Activated CD4-positive, alpha-beta T cell treated with anti-CD3 and anti-CD28 coated beads, Interleukin-2, amount 10 ng/mL, durations not matched to agents 7 days and 5 days (primary cell): Measurements from ENCODE around the gene WDR31. TPM values are rescaled to one million over a fixed set of nuclear protein-coding genes. Genes with fewer than 3 reads are reported as not detected.

Experiments
- CTCF ChIA-PET: fragments of 350-600 bp; sonication (Branson Sonifier 250); formaldehyde crosslinking; loops from one replicate; lab custom pipeline; 2021; ENCODE audit warnings: antibody characterized with exemption; lab: Charles Lee
- POLR2A ChIA-PET: fragments of 350-600 bp; sonication (Branson Sonifier 250); formaldehyde crosslinking; loops from one replicate; lab custom pipeline; 2021; ENCODE audit warnings: antibody characterized with exemption; lab: Charles Lee
- DNase-seq: peaks from one replicate; pipeline ENCODE4 v3.0.0-alpha.2; 2020
- H3K27ac Mint-ChIP-seq: one replicate; pipeline ENCODE4 v1.8.0; 2021; ENCODE audit warnings: mild to moderate bottlenecking, moderate library complexity, mixed read lengths
- H3K27me3 Mint-ChIP-seq: one replicate; pipeline ENCODE4 v1.8.0; 2021; ENCODE audit warnings: mixed read lengths
- H3K36me3 Mint-ChIP-seq: one replicate; pipeline ENCODE4 v1.8.0; 2021; ENCODE audit warnings: low read depth, mixed read lengths
- H3K4me1 Mint-ChIP-seq: one replicate; pipeline ENCODE4 v1.8.0; 2021; ENCODE audit warnings: mixed read lengths
- H3K4me3 Mint-ChIP-seq: one replicate; pipeline ENCODE4 v1.8.0; 2021; ENCODE audit warnings: mild to moderate bottlenecking, moderate library complexity, mixed read lengths
- H3K9me3 Mint-ChIP-seq: one replicate; pipeline ENCODE4 v1.8.0; 2021; ENCODE audit warnings: mixed read lengths
- total RNA-seq, 2 experiments: library from RNA; stranded (reverse); gene quantifications; one replicate each; pipeline ENCODE4 v1.2.3, GENCODE V29; 2021

The WDR31 gene
- total RNA-seq, 2 experiments from 2014 or later: 0.55 to 0.87 TPM

DNA sequence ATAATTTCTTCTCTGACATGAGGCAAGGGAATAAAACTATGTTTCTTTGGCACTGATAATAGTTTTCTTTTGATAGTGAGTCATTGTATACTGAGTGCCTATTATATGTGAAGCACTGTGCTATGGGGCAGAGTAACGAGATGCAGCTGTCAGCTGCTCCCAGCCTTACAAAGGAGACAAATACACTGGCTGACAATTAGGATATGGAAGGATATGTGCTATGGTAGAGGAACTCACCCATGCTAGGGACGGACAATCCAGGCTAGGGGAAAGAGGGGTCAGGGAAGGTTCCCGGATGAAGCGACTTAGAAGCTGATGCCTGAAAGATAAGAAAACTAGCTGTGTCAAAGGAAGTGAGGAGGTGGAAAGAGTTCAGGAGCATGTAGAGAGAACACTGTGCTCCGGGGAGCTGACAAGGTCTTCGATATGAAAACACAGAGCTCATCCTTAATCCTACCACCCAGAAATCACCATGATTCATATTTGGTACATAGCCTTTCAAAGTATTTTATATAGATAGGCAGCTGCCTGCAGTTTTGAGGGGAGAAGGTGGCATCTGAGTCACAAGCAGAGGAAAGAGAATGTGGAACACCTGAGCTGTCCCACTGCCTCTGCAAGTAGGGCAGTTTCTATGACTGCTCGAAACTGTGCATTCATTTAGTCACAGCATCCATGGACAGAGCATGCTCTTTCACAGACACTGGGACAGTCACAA, 21.4 kb upstream of the WDR31 start:
- no peak overlapping the region for H3K27ac Mint-ChIP-seq
- H3K9me3 Mint-ChIP-seq: no peaks in the 10 kb centered on the region
- no peak overlapping the region for H3K4me3 Mint-ChIP-seq
- CTCF ChIA-PET: interaction anchor here (0.8 to 1.4 kb wide), 4 partner anchors 9 to 24 kb away, joined by 3 to 6 read pairs (median 4); no protein-coding TSS in a partner anchor
- no peak for DNase-seq
- peaks cover 3% of the 10 kb centered on the region for H3K36me3 Mint-ChIP-seq
- no peaks in the 10 kb centered on the region for H3K27me3 Mint-ChIP-seq
- POLR2A ChIA-PET: no interaction called here
- no peaks in the 10 kb centered on the region for H3K4me1 Mint-ChIP-seq

DNA sequence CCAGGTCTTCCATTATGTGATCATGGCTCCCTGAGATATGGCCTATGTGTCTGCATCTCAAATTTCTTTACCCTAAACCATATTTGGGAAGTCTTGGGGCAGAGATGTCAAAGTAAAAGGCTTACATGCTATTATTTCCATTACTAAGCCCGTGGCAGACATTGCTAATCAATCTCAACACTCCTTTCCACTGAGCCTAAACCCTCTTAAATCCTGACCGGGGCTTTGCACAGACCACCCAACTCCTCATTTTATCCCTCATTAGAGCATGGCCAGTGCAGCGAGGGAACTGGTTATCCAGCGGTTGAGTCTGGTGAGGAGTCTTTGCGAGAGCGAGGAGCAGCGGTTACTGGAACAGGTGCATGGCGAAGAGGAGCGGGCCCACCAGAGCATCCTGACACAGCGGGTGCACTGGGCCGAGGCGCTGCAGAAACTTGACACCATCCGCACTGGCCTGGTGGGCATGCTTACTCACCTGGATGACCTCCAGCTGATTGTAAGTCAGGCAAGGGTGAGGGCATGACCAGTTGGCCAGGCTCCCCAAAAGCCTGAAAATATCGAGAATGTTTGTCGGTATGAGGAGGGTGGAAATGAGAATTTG, 20.3 kb upstream of the WDR31 start:
- H3K27ac Mint-ChIP-seq: no peak overlapping the region
- no peaks in the 10 kb centered on the region for H3K4me1 Mint-ChIP-seq
- no peak overlapping the region for H3K4me3 Mint-ChIP-seq
- ChIA-PET CTCF (interaction anchor here (1.3 to 1.4 kb wide), 2 partner anchors 8 to 25 kb away, joined by 3 read pairs; no protein-coding TSS in a partner anchor), POLR2A (no interaction called here)
- DNase-seq: no peak
- no peaks in the 10 kb centered on the region for H3K27me3 Mint-ChIP-seq
- peaks cover 3% of the 10 kb centered on the region for H3K36me3 Mint-ChIP-seq
- no peaks in the 10 kb centered on the region for H3K9me3 Mint-ChIP-seq

GRCh38 chr9:113359385-113359784, 19.3 kb upstream of the WDR31 start:
- Mint-ChIP-seq H3K27ac (no peak overlapping the region), H3K36me3 (peaks cover 3% of the 10 kb centered on the region), H3K27me3 (no peaks in the 10 kb centered on the region), H3K9me3 (no peaks in the 10 kb centered on the region), H3K4me3 (no peak overlapping the region), H3K4me1 (no peaks in the 10 kb centered on the region)
- POLR2A ChIA-PET: interaction anchor here (0.5 kb wide), 1 partner anchor 56 kb away, joined by 3 read pairs; no protein-coding TSS in a partner anchor
- CTCF ChIA-PET: interaction anchor here (1.2 to 1.3 kb wide), 2 partner anchors 9 kb away, joined by 3 to 6 read pairs; partner anchors contain the start of gene BSPRY
- DNase-seq: no peak

DNA sequence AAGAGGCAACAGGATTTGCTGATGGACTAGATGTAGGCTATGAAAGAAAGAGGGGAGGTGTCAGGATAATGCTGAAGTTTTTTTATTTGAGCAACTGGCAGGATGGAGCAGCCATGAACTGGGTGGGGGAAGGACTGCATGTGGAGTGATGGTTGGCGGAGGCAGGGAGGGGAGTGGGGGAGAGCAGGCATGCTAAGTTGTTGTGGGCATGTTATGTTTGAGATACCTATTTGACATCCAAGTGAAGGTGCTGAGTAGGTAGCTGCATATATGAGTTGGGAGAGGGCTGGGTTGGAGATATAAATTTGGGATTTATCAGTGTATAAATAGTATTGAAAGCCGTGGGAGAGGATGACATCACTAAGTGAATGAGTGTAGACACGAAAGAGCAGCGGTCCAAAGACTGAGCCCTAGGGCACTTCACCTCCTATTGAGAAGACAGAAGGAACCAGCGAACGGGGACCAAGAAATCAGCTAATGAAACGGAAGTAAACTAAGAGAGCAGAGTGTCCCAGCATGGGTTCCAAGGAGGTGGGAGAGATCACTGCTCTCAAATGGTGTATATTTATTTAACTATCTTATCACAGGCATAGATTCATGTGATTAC, 16.7 kb upstream of the WDR31 start:
- H3K4me1 Mint-ChIP-seq: no peaks in the 10 kb centered on the region
- peaks cover 3% of the 10 kb centered on the region for H3K36me3 Mint-ChIP-seq
- peaks cover 10% of the 10 kb centered on the region for H3K27me3 Mint-ChIP-seq
- ChIA-PET POLR2A (no interaction called here), CTCF (interaction anchor here (1.2 kb wide), 1 partner anchor 18 kb away, joined by 3 read pairs; no protein-coding TSS in a partner anchor)
- H3K27ac Mint-ChIP-seq: no peak overlapping the region
- no peak for DNase-seq
- H3K9me3 Mint-ChIP-seq: no peaks in the 10 kb centered on the region
- no peak overlapping the region for H3K4me3 Mint-ChIP-seq

GRCh38 chr9:113355040-113355596, 15.0 kb upstream of the WDR31 start:
- Mint-ChIP-seq H3K27me3 (peaks cover 17% of the 10 kb centered on the region), H3K36me3 (peaks cover 4% of the 10 kb centered on the region), H3K9me3 (no peaks in the 10 kb centered on the region), H3K4me3 (no peak overlapping the region), H3K27ac (no peak overlapping the region), H3K4me1 (peaks cover 14% of the 10 kb centered on the region)
- ChIA-PET POLR2A (no interaction called here), CTCF (interaction anchor here (0.7 to 1.2 kb wide), 2 partner anchors 11 to 133 kb away, joined by 3 read pairs; no protein-coding TSS in a partner anchor)
- DNase-seq: no peak

GRCh38 chr9:113352411-113352810, 12.3 kb upstream of the WDR31 start:
- Mint-ChIP-seq H3K36me3 (peaks cover 1% of the 10 kb centered on the region), H3K9me3 (no peaks in the 10 kb centered on the region), H3K27ac (no peak overlapping the region), H3K27me3 (peaks cover 23% of the 10 kb centered on the region), H3K4me3 (no peak overlapping the region), H3K4me1 (peaks cover 30% of the 10 kb centered on the region)
- no peak for DNase-seq
- POLR2A ChIA-PET: interaction anchor here (0.6 kb wide), 1 partner anchor 14 kb away, joined by 3 read pairs; no protein-coding TSS in a partner anchor
- CTCF ChIA-PET: interaction anchor here (0.6 to 5.2 kb wide), 4 partner anchors 11 to 49 kb away, joined by 3 to 34 read pairs (median 18); partner anchors contain the start of genes ALAD and WDR31

GRCh38 chr9:113352006-113352405, 11.9 kb upstream of the WDR31 start:
- Mint-ChIP-seq H3K4me1 (peaks cover 33% of the 10 kb centered on the region), H3K27ac (no peak overlapping the region), H3K4me3 (no peak overlapping the region), H3K9me3 (no peaks in the 10 kb centered on the region), H3K27me3 (peaks cover 26% of the 10 kb centered on the region), H3K36me3 (peaks cover 1% of the 10 kb centered on the region)
- CTCF ChIA-PET: interaction anchor here (0.6 to 5.2 kb wide), 5 partner anchors 11 to 138 kb away, joined by 3 to 34 read pairs (median 6); partner anchors contain the start of genes ALAD and WDR31
- POLR2A ChIA-PET: no interaction called here
- DNase-seq: no peak

DNA sequence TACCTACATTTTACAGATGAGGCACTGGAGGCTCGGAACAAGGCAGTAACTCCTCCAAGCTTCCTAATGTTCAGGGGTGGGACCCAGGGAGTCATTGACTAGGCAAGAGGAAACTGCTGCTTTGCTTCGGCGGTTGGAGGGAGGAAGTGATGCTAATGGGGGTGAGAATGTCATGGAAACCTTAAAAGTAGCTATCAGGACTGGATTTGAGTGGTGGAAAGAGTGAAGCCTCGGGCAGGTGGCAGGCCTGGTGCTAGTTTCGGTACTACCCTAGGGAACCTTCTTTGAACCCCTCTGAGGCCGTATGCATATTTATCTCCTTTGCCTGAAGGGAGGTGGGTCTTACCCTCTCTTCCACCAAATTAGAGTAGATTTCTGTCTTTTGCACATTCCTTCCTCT, 10.9 kb upstream of the WDR31 start:
- POLR2A ChIA-PET: interaction anchor here (0.7 kb wide), 1 partner anchor 11 kb away, joined by 6 read pairs; no protein-coding TSS in a partner anchor
- peak overlapping the region; percentile 78 for H3K4me3 Mint-ChIP-seq
- CTCF ChIA-PET: interaction anchor here (0.9 to 5.2 kb wide), 8 partner anchors 8 to 86 kb away, joined by 3 to 34 read pairs (median 6); partner anchors contain the start of genes ALAD and WDR31
- peaks cover 1% of the 10 kb centered on the region for H3K36me3 Mint-ChIP-seq
- peaks cover 33% of the 10 kb centered on the region for H3K4me1 Mint-ChIP-seq
- no peaks in the 10 kb centered on the region for H3K9me3 Mint-ChIP-seq
- no peak for DNase-seq
- H3K27ac Mint-ChIP-seq: no peak overlapping the region
- H3K27me3 Mint-ChIP-seq: peaks cover 26% of the 10 kb centered on the region

GRCh38 chr9:113350107-113350661, 10.1 kb upstream of the WDR31 start:
- DNase-seq: no peak
- peak overlapping the region; percentile 52 for H3K27ac Mint-ChIP-seq
- peaks cover 1% of the 10 kb centered on the region for H3K36me3 Mint-ChIP-seq
- ChIA-PET CTCF (interaction anchor here (0.7 to 5.2 kb wide), 9 partner anchors 9 to 77 kb away, joined by 3 to 34 read pairs (median 6); partner anchors contain the start of genes ALAD, CDC26, PRPF4 and WDR31), POLR2A (interaction anchor here (0.6 kb wide), 1 partner anchor 190 kb away, joined by 3 read pairs; no protein-coding TSS in a partner anchor)
- H3K4me3 Mint-ChIP-seq: peak overlapping the region; percentile 78
- no peaks in the 10 kb centered on the region for H3K9me3 Mint-ChIP-seq
- H3K27me3 Mint-ChIP-seq: peaks cover 26% of the 10 kb centered on the region
- H3K4me1 Mint-ChIP-seq: peaks cover 35% of the 10 kb centered on the region

DNA sequence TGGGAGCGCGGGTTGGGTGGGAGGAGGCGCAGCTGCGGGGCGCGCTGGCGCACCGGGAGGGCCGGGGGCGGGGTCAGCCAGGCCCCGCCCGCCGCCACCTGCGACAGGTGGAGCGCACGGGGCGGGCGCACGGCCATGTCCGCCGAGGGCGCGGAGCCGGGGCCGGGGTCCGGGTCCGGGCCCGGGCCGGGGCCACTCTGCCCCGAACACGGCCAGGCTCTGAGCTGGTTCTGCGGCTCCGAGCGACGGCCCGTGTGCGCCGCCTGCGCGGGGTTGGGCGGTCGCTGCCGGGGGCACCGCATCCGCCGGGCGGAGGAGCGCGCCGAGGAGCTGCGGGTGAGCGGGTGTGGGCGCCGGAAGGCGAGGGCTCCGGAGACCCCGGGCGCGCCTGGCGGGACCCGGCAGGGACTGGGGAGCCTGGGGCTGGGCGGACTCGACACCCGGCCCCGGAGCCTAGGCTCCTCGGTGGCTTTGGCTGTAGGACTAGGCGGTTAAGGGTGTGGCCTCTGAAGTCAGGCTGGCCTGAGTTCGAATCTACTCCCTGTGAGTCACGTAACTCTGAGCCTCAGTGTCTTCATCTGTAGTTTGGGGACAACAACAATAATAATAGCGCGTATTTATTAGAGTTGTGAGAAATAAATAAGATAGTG, 9.5 kb upstream of the WDR31 start, which contains the start of gene BSPRY:
BSPRY (plus strand) TSS at position 97 of the 650 bp plus-strand sequence; CDS start at position 136, 39 bp downstream.
- ChIA-PET POLR2A (interaction anchor here (0.6 kb wide), 1 partner anchor 189 kb away, joined by 3 read pairs; no protein-coding TSS in a partner anchor), CTCF (interaction anchor here (0.6 to 5.2 kb wide), 10 partner anchors 8 to 76 kb away, joined by 3 to 34 read pairs (median 6); partner anchors contain the start of genes ALAD, CDC26, PRPF4 and WDR31)
- Mint-ChIP-seq H3K4me3 (peak within 1 kb of the TSS; percentile 78), H3K27ac (peak within 1 kb of the TSS; percentile 78), H3K9me3 (no peaks in the 10 kb centered on the region), H3K27me3 (peaks cover 26% of the 10 kb centered on the region), H3K36me3 (peaks cover 1% of the 10 kb centered on the region), H3K4me1 (peaks cover 35% of the 10 kb centered on the region)
- peak; percentile 31 for DNase-seq

- CTCF ChIA-PET: interaction anchor here (0.6 to 5.2 kb wide), 9 partner anchors 8 to 82 kb away, joined by 4 to 34 read pairs (median 6); partner anchors contain the start of genes ALAD, CDC26, PRPF4 and WDR31
- Mint-ChIP-seq H3K4me3 (peak overlapping the region; percentile 77), H3K27ac (peak overlapping the region; percentile 78), H3K27me3 (peaks cover 26% of the 10 kb centered on the region), H3K9me3 (no peaks in the 10 kb centered on the region), H3K4me1 (peaks cover 35% of the 10 kb centered on the region), H3K36me3 (peaks cover 1% of the 10 kb centered on the region)
- DNase-seq: no peak
- POLR2A ChIA-PET: no interaction called here
Observed at GRCh38 chr9:113349066-113349444, 9.0 kb upstream of the WDR31 start.
